SH-SY5Y (cell line): ENCODE measurements around the gene RASGRF1.

ENCODE experiments used
- GATA2 ChIP-seq: IDR thresholded peaks from 2 replicates; pipeline ENCODE4 v1.6.1; 2011; ENCODE audit warnings: mild to moderate bottlenecking, low read depth, low read length
- GATA3 ChIP-seq: IDR thresholded peaks from 2 replicates; pipeline ENCODE4 v1.6.1; 2011; ENCODE audit warnings: low read depth, mild to moderate bottlenecking, low read length, moderate library complexity

DNA sequence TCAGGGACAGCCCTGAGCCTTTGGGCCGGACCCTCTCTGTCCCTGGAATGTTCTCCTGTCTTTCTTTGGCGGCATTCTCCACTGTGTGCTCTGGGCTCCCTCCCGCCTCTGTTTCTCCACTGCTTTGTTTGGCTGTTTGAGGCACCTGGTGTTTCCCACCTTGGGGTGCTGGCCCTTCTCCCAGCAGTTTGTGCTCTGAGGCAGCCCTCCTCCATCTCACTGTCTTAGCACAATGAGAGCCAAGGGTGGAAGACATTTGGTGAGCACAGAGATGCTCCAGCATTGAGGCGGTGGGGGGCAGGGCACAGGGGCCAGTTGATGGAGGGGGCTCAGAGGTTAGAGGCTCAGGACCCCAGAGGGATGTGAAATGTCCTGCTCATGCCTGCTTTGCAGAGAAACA, 54.3 kb downstream of the RASGRF1 start:
- TF ChIP-seq GATA3 = no peak
- TF ChIP-seq GATA2 = no peak
